ENCODE results near the gene SSR4.

GRCh38 chrX:153763989-153764755 lies 30.3 kb upstream of the SSR4 start, which contains the start of gene PLXNB3:
- TF ChIP-seq, protein P1, sequence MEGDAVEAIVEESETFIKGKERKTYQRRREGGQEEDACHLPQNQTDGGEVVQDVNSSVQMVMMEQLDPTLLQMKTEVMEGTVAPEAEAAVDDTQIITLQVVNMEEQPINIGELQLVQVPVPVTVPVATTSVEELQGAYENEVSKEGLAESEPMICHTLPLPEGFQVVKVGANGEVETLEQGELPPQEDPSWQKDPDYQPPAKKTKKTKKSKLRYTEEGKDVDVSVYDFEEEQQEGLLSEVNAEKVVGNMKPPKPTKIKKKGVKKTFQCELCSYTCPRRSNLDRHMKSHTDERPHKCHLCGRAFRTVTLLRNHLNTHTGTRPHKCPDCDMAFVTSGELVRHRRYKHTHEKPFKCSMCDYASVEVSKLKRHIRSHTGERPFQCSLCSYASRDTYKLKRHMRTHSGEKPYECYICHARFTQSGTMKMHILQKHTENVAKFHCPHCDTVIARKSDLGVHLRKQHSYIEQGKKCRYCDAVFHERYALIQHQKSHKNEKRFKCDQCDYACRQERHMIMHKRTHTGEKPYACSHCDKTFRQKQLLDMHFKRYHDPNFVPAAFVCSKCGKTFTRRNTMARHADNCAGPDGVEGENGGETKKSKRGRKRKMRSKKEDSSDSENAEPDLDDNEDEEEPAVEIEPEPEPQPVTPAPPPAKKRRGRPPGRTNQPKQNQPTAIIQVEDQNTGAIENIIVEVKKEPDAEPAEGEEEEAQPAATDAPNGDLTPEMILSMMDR (IDR thresholded peaks at IDR 0.05; ENCODE audit: low read depth, low read length, poor library complexity, severe bottlenecking), result peak; percentile 83
- no peak for TF ChIP-seq EZH2phosphoT487 (IDR thresholded peaks at IDR 0.05; ENCODE audit: borderline replicate concordance, low read length)

All from DOHH2 (cell line).